ENCODE measurements around the gene CA9. TPM values are rescaled to one million over a fixed set of nuclear protein-coding genes. Genes with fewer than 3 reads are reported as not detected.

The CA9 gene
- total RNA-seq, 4 donors from 2014 or later, result not detected

DNA sequence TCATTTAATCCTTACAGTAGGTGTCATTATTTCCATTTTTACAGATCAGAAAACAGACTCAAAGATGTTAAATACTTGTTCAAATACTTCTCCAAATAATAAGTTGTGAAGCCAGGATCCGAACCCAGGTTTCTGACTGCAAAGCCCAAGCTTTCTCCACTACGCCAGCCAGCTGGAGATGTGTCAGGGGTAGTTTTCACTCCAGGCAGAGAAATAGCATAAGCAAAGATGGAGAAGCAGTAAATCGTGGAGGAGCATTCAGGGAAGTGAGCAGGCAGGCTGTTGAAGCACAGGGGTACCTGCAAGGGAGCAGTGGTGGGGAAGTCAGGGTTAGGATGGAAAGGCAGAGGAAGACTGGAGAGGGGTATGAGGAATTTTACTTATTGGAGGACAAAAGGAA is 55.4 kb downstream of the CA9 start:
- H3K9me3 ChIP-seq, result no peaks in the 10 kb centered on the region
- WGBS, 2 donors (ENCODE audit: low coverage in 1 of 2), result 59 to 61% methylated on average over 3 of the region's 3 CpGs
- no peak for TF ChIP-seq CTCF (IDR thresholded peaks at IDR 0.05)
- TF ChIP-seq POLR2A (IDR thresholded peaks at IDR 0.05), result no peak
- H3K4me3 ChIP-seq, result peak overlapping the region in 3 of 4 donors; percentile 13 to 83 (median 74)
- intact Hi-C loops (cut with DNase I; ENCODE audit: low total_unique reads), result loop anchor here (5.0 kb wide), 1 partner anchor 72 kb away; the partner anchor contains the start of genes CCDC107 and RMRP
- no peaks in the 10 kb centered on the region for H3K27me3 ChIP-seq
- DNase-seq, result no peak
- peaks cover 0 to 16% (median 7%) of the 10 kb centered on the region in 4 donors for H3K36me3 ChIP-seq
- peaks cover 46 to 68% (median 66%) of the 10 kb centered on the region in 4 donors for H3K4me1 ChIP-seq
- H3K27ac ChIP-seq, result peak overlapping the region; percentile 94 to 98 (median 97)
- in situ Hi-C loops (cut with MboI; ENCODE audit: low pct_ligation_motif_present in 1 of 4, low pct_unique_long_range_greater_than_20kb in 1 of 4, low sequenced_read_pairs in 3 of 4), result no loop called here

DNA sequence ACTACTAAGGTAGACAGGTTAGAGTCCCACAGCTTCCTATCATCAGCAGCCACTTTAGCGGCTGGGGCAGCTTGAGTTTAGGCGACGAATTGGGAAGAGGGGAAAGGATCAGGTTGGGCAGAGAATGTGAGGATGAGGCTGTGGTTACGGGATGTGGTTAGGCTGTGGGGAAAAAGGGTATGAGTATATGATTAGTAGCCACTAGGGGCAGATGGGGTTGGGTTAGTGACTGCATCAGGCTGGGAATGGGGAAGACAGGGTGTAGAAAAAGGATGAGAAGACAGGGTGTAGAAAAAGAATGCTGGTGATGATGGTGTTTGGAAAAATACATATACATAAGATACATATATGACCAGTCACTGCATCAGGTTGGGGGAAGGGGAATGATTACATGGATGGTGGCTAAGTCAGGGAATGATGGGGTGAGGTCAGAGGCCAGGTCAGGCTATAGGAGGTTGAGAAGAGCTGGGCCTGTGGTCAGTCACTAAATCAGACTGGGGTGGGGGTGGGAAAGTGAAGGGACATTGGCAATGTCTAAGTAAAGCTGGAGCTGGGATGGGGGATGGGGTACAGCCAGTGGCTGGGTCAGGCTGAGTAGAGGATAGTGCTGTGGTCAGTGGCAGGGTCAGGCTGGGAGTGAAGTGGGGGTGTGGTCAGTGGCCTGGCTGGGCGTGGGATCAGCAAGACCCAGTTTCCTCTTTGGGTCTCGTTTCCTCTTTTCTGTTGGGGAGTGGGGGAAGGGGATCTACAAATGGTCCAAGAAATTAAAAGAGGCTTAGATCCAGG is 56.2 kb downstream of the CA9 start:
- in situ Hi-C loops (cut with MboI; ENCODE audit: low pct_ligation_motif_present in 1 of 4, low pct_unique_long_range_greater_than_20kb in 1 of 4, low sequenced_read_pairs in 3 of 4), result loop anchor here in 1 of 4 donors (10.0 kb wide), 1 partner anchor 85 kb away; the partner anchor contains the start of genes HINT2 and SPAG8
- Histone ChIP-seq H3K9me3 (no peaks in the 10 kb centered on the region), H3K27me3 (no peaks in the 10 kb centered on the region), H3K36me3 (peaks cover 0 to 11% (median 4%) of the 10 kb centered on the region in 4 donors), H3K4me1 (peaks cover 47 to 76% (median 71%) of the 10 kb centered on the region in 4 donors), H3K4me3 (peak overlapping the region in 3 of 4 donors; percentile 13 to 83 (median 74)), H3K27ac (peak overlapping the region; percentile 94 to 98 (median 97))
- DNase-seq, result peak; percentile 53
- intact Hi-C loops (cut with DNase I; ENCODE audit: low total_unique reads), result loop anchor here (5.0 kb wide), 1 partner anchor 73 kb away; the partner anchor contains the start of genes CCDC107 and RMRP
- 0 to 29% methylated on average over 1 to 6 of the region's 6 CpGs for WGBS, 2 donors (ENCODE audit: low coverage in 1 of 2)
- TF ChIP-seq CTCF (IDR thresholded peaks at IDR 0.05) (peak; percentile 48 to 79 (median 62)), EP300 (IDR thresholded peaks at IDR 0.05; ENCODE audit: low read depth) (no peak), POLR2A (IDR thresholded peaks at IDR 0.05) (peak; percentile 24), POLR2AphosphoS5 (IDR thresholded peaks at IDR 0.05) (peak; percentile 39 to 71 (median 57))

- intact Hi-C loops (cut with DNase I; ENCODE audit: low total_unique reads) (no loop called here), in situ Hi-C loops (cut with MboI; ENCODE audit: low pct_ligation_motif_present in 1 of 4, low pct_unique_long_range_greater_than_20kb in 1 of 4, low sequenced_read_pairs in 3 of 4) (loop anchor here in 1 of 4 donors (10.0 kb wide), 1 partner anchor 84 kb away; the partner anchor contains the start of genes HINT2 and SPAG8)
- no peak for DNase-seq
- 48 to 64% methylated on average over 2 of the region's 2 CpGs for WGBS, 2 donors (ENCODE audit: low coverage in 1 of 2)
- no peaks in the 10 kb centered on the region for H3K9me3 ChIP-seq
- H3K4me3 ChIP-seq, result peak overlapping the region in 3 of 4 donors; percentile 74 to 87 (median 83)
- peak overlapping the region; percentile 94 to 98 (median 97) for H3K27ac ChIP-seq
- H3K27me3 ChIP-seq, result no peaks in the 10 kb centered on the region
- peaks cover 0 to 11% (median 4%) of the 10 kb centered on the region in 4 donors for H3K36me3 ChIP-seq
- TF ChIP-seq CTCF (IDR thresholded peaks at IDR 0.05) (no peak), POLR2A (IDR thresholded peaks at IDR 0.05) (no peak), EP300 (IDR thresholded peaks at IDR 0.05; ENCODE audit: low read depth) (no peak), POLR2AphosphoS5 (IDR thresholded peaks at IDR 0.05) (no peak)
- peaks cover 47 to 79% (median 71%) of the 10 kb centered on the region in 4 donors for H3K4me1 ChIP-seq
Measured at GRCh38 chr9:35730486-35730854, 56.7 kb downstream of the CA9 start.

Small RNAs within 50 kb of the gene (small RNA-seq; reads per million reads assigned to genes)
- 0 reads per million in 4 donors for gene RMRP
- gene RN7SL22P, result 0 reads per million in 4 donors

Other genes starting within 250 kb of the CA9 start
- gene RUSC2, start 183.8 kb upstream of the CA9 start, total RNA-seq, result 10 to 100 TPM in 2 of 4 donors, 1 to 10 TPM in 2; 7.0 to 16.8 (median 12.1) TPM
- 10 to 100 TPM; 11.9 to 69.2 (median 45.8) TPM for gene TESK1, start 68.7 kb upstream of the CA9 start, total RNA-seq
- gene CD72, start 55.5 kb upstream of the CA9 start, total RNA-seq, result 10 to 100 TPM in 2 of 4 donors, 1 to 10 TPM in 2; 3.0 to 21.9 (median 10.9) TPM
- gene SIT1, start 23.0 kb upstream of the CA9 start, total RNA-seq, result 1 to 10 TPM in 3 of 4 donors, not detected in 1; 1.2 to 6.7 (median 3.8) TPM
- gene RMRP, start 15.9 kb upstream of the CA9 start, total RNA-seq, result 1,000 to 10,000 TPM; 1,115 to 7,222 (median 2,718) TPM
- 10 to 100 TPM; 32.0 to 50.1 (median 37.2) TPM for gene CCDC107, start 15.6 kb upstream of the CA9 start, total RNA-seq
- gene ARHGEF39, start 8.7 kb upstream of the CA9 start, total RNA-seq, result 1 to 10 TPM; 1.6 to 7.4 (median 5.8) TPM
- gene TPM2, start 16.0 kb downstream of the CA9 start, total RNA-seq, result 1,000 to 10,000 TPM in 1 of 4 donors, 100 to 1,000 TPM in 3; 493 to 2,531 (median 633) TPM
- gene TLN1, start 58.3 kb downstream of the CA9 start, total RNA-seq, result 100 to 1,000 TPM; 158 to 328 (median 177) TPM
- 10 to 100 TPM; 22.4 to 69.7 (median 45.5) TPM for gene CREB3, start 58.7 kb downstream of the CA9 start, total RNA-seq
- gene GBA2, start 75.3 kb downstream of the CA9 start, total RNA-seq, result 100 to 1,000 TPM; 217 to 709 (median 255) TPM
- gene RGP1, start 75.4 kb downstream of the CA9 start, total RNA-seq, result 10 to 100 TPM; 30.3 to 47.5 (median 43.7) TPM
- gene MSMP, start 80.3 kb downstream of the CA9 start, total RNA-seq, result not detected
- 1 to 10 TPM; 1.1 to 6.8 (median 4.9) TPM for gene NPR2, start 117.7 kb downstream of the CA9 start, total RNA-seq
- 1 to 10 TPM in 2 of 4 donors, under 1 TPM in 1, not detected in 1; 0.41 to 3.0 (median 1.9) TPM for gene SPAG8, start 138.3 kb downstream of the CA9 start, total RNA-seq
- 10 to 100 TPM; 16.8 to 58.0 (median 38.9) TPM for gene HINT2, start 141.1 kb downstream of the CA9 start, total RNA-seq
- under 1 TPM in 1 of 4 donors, not detected in 3; 0.14 TPM for gene FAM221B, start 154.8 kb downstream of the CA9 start, total RNA-seq
- gene TMEM8B, start 155.3 kb downstream of the CA9 start, total RNA-seq, result 10 to 100 TPM in 2 of 4 donors, 1 to 10 TPM in 2; 7.8 to 21.3 (median 9.6) TPM
- under 1 TPM in 1 of 4 donors, not detected in 3; 0.64 TPM for gene OR13J1, start 196.5 kb downstream of the CA9 start, total RNA-seq
- 10 to 100 TPM; 23.9 to 60.2 (median 34.3) TPM for gene HRCT1, start 232.3 kb downstream of the CA9 start, total RNA-seq
- 1 to 10 TPM in 1 of 4 donors, under 1 TPM in 1, not detected in 2; 0.68 to 2.5 TPM for gene SPAAR, start 235.6 kb downstream of the CA9 start, total RNA-seq

Data from transverse colon (tissue), 4 donors.